CD8-positive, alpha-beta memory T cell (primary cell): Measurements from ENCODE around the gene ZFYVE27. TPM values are rescaled to one million over a fixed set of nuclear protein-coding genes. Genes with fewer than 3 reads are reported as not detected.

Experiments used
- CTCF ChIA-PET: fragments of 350-600 bp; sonication (Branson Sonifier 250); formaldehyde crosslinking; loops from one replicate; lab custom pipeline; 2021; ENCODE audit warnings: antibody characterized with exemption; lab: Charles Lee
- POLR2A ChIA-PET: fragments of 350-600 bp; sonication (Branson Sonifier 250); formaldehyde crosslinking; loops from one replicate; lab custom pipeline; 2021; ENCODE audit warnings: antibody characterized with exemption; lab: Charles Lee
- DNase-seq, 5 donors: peaks; one replicate each; pipeline versions ENCODE4 v3.0.0 to v3.0.0-alpha.2; 2020 to 2022; ENCODE audit warnings: mixed read lengths in 1 of 5
- H3K27ac ChIP-seq: one replicate; pipeline ENCODE4 v1.7.0; 2013; ENCODE audit warnings: low read depth, mild to moderate bottlenecking, low read length, moderate library complexity
- H3K27me3 ChIP-seq: 2 replicates; pipeline ENCODE4 v1.7.0; 2013; ENCODE audit warnings: low read length, mild to moderate bottlenecking; ENCODE audit not compliant: insufficient read depth, poor library complexity, severe bottlenecking
- H3K36me3 ChIP-seq: 2 replicates; pipeline ENCODE4 v1.7.0; 2013; ENCODE audit warnings: mild to moderate bottlenecking, low read length, moderate library complexity; ENCODE audit not compliant: insufficient read depth
- H3K4me1 ChIP-seq: 2 replicates; pipeline ENCODE4 v1.7.0; 2013; ENCODE audit warnings: mild to moderate bottlenecking, low read length, moderate library complexity; ENCODE audit not compliant: insufficient read depth
- H3K4me3 ChIP-seq: 2 replicates; pipeline ENCODE4 v1.7.0; 2013; ENCODE audit warnings: mild to moderate bottlenecking, low read length
- H3K9me3 ChIP-seq: 2 replicates; pipeline ENCODE4 v1.7.0; 2013; ENCODE audit warnings: mild to moderate bottlenecking, low read length
- H3K27ac Mint-ChIP-seq, 8 donors: one replicate each; pipeline ENCODE4 v1.8.0; 2020 to 2021; ENCODE audit warnings: mixed read lengths in 8 of 8, mild to moderate bottlenecking in 6 of 8, inconsistent platforms in 3 of 8, moderate library complexity in 3 of 8
- H3K27me3 Mint-ChIP-seq, 2 donors: one replicate each; pipeline ENCODE4 v1.8.0; 2020 to 2021; ENCODE audit warnings: mixed read lengths in 2 of 2, mild to moderate bottlenecking in 1 of 2, moderate library complexity in 1 of 2
- H3K36me3 Mint-ChIP-seq, 3 donors: one replicate each; pipeline ENCODE4 v1.8.0; 2020 to 2021; ENCODE audit warnings: mixed read lengths in 3 of 3, inconsistent platforms in 1 of 3, mild to moderate bottlenecking in 1 of 3
- H3K4me1 Mint-ChIP-seq, 3 donors: one replicate each; pipeline ENCODE4 v1.8.0; 2020 to 2021; ENCODE audit warnings: mixed read lengths in 3 of 3, inconsistent platforms in 1 of 3, mild to moderate bottlenecking in 1 of 3
- H3K4me3 Mint-ChIP-seq, 7 donors: one replicate each; pipeline ENCODE4 v1.8.0; 2020 to 2021; ENCODE audit warnings: mixed read lengths in 7 of 7, mild to moderate bottlenecking in 6 of 7, moderate library complexity in 4 of 7, inconsistent platforms in 2 of 7
- H3K9me3 Mint-ChIP-seq, 5 donors: one replicate each; pipeline ENCODE4 v1.8.0; 2020 to 2022; ENCODE audit warnings: mixed read lengths in 5 of 5, mild to moderate bottlenecking in 3 of 5, moderate library complexity in 2 of 5, inconsistent platforms in 1 of 5
- polyA plus RNA-seq: library from polyadenylated mRNA; unstranded; fragments of 300-500 nt; fragmentation: Illumina TruSeq; gene quantifications from one replicate; pipeline ENCODE4 v1.2.3, GENCODE V29; 2021
- total RNA-seq, 2 experiments: library from RNA; stranded (reverse); gene quantifications; one replicate each; pipeline ENCODE4 v1.2.3, GENCODE V29; 2021

Gene ZFYVE27
- total and polyA plus RNA-seq, 3 experiments from 2014 or later: 27.4 to 31.4 (median 28.6) TPM

DNA sequence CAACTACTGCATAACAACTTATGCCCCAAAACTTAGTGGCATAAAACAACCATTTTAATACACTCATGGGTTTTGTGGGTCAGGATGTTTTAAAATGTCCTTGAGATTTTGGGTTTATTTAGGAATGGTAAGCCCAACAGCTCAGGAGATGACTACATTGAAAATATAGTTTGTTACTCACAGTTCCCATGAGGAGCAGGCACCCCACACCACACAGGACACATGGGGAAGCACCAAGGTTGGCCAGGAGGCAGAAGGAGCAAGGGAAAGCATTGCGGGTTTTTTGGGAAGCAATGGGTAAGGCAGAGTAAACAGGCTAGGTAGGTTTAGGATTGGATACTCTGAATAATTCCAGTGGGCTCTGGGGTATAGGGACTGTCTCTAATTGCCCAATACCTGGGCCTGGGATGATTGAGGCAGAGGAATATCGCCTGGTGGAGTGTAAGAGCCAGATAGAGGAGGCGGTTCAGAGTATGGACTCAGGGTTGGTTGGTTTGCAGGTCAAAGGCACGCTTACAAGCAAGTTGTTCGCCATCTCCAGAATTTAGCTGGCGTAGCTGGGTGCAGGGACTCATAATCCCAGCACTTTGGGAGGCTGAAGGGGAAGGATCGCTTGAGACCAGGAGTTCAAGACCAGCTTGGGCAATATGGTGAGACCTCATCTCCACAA is 33.4 kb upstream of the ZFYVE27 start:
- no peaks in the 10 kb centered on the region for H3K36me3 Mint-ChIP-seq
- H3K4me1 Mint-ChIP-seq: no peaks in the 10 kb centered on the region
- H3K27ac Mint-ChIP-seq: no peak overlapping the region
- no peak overlapping the region for H3K4me3 ChIP-seq
- no peak overlapping the region for H3K27ac ChIP-seq
- H3K27me3 ChIP-seq: peaks cover 3% of the 10 kb centered on the region
- no peak for DNase-seq
- H3K4me3 Mint-ChIP-seq: no peak overlapping the region
- H3K9me3 ChIP-seq: no peaks in the 10 kb centered on the region
- no peaks in the 10 kb centered on the region for H3K36me3 ChIP-seq
- H3K27me3 Mint-ChIP-seq: peaks cover 16 to 27% of the 10 kb centered on the region in 2 donors
- H3K9me3 Mint-ChIP-seq: peaks cover 0 to 2% (median 0%) of the 10 kb centered on the region in 5 donors
- ChIA-PET POLR2A (interaction anchor here (1.1 kb wide), 1 partner anchor 10 kb away, joined by 3 read pairs; the partner anchor contains the start of gene MARVELD1), CTCF (interaction anchor here (0.7 to 14.6 kb wide), 6 partner anchors 12 to 93 kb away, joined by 3 to 199 read pairs (median 7); partner anchors contain the start of genes AVPI1 and ZFYVE27)
- H3K4me1 ChIP-seq: no peaks in the 10 kb centered on the region

- Histone ChIP-seq H3K4me3 (no peak overlapping the region), H3K4me1 (no peaks in the 10 kb centered on the region), H3K27me3 (peaks cover 5% of the 10 kb centered on the region), H3K27ac (no peak overlapping the region), H3K9me3 (no peaks in the 10 kb centered on the region), H3K36me3 (no peaks in the 10 kb centered on the region)
- peaks cover 20 to 34% of the 10 kb centered on the region in 2 donors for H3K27me3 Mint-ChIP-seq
- CTCF ChIA-PET: interaction anchor here (1.3 to 14.6 kb wide), 4 partner anchors 10 to 28 kb away, joined by 4 to 199 read pairs (median 8); partner anchors contain the start of genes AVPI1, MARVELD1 and ZFYVE27
- POLR2A ChIA-PET: interaction anchor here (0.6 kb wide), 1 partner anchor 45 kb away, joined by 4 read pairs; no protein-coding TSS in a partner anchor
- H3K4me3 Mint-ChIP-seq: no peak overlapping the region
- no peak for DNase-seq
- H3K36me3 Mint-ChIP-seq: no peaks in the 10 kb centered on the region
- no peak overlapping the region for H3K27ac Mint-ChIP-seq
- H3K4me1 Mint-ChIP-seq: no peaks in the 10 kb centered on the region
- peaks cover 0 to 2% (median 0%) of the 10 kb centered on the region in 5 donors for H3K9me3 Mint-ChIP-seq
Observed at GRCh38 chr10:97704341-97704740, 32.6 kb upstream of the ZFYVE27 start.

DNA sequence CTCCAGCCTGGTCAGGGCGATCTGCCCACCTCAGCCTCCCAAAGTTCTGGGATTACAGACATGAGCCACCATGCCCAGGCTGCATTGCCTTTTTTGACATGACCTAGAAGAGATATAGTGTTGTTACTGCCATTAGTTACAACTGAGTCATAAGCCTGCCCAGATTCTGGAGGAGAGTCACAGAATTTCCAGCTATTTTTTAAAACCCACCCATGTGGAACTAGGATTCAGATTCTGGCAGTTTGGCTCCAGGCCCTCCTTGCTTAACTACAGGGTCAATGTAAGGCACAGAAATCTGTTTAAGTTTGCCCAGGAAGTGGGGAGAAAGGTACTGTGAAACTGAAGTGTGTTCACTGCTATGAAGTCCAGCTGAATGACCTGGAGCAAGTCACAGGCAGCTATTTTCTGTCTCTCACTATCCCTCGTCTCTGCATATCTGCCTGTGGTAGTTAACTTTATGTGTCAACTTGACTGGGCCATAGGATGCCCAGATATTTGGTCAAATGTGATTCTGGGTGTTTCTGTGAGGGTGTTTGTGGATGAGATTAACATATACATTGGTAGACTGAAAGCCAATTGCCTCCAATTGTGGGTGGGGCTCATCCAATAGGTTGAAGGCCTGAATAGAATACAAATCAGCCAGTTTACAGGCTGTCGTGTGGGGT is 31.8 kb upstream of the ZFYVE27 start:
- no peak for DNase-seq
- Mint-ChIP-seq H3K36me3 (no peaks in the 10 kb centered on the region), H3K27me3 (peaks cover 26 to 39% of the 10 kb centered on the region in 2 donors), H3K4me1 (no peaks in the 10 kb centered on the region), H3K9me3 (peaks cover 0 to 2% (median 0%) of the 10 kb centered on the region in 5 donors), H3K27ac (no peak overlapping the region), H3K4me3 (no peak overlapping the region)
- no peaks in the 10 kb centered on the region for H3K9me3 ChIP-seq
- no peak overlapping the region for H3K27ac ChIP-seq
- no peaks in the 10 kb centered on the region for H3K4me1 ChIP-seq
- no peak overlapping the region for H3K4me3 ChIP-seq
- no peaks in the 10 kb centered on the region for H3K36me3 ChIP-seq
- POLR2A ChIA-PET: interaction anchor here (0.6 kb wide), 1 partner anchor 36 kb away, joined by 3 read pairs; no protein-coding TSS in a partner anchor
- CTCF ChIA-PET: interaction anchor here (1.3 to 14.6 kb wide), 3 partner anchors 9 to 27 kb away, joined by 6 to 199 read pairs (median 9); partner anchors contain the start of genes AVPI1, MARVELD1 and ZFYVE27
- H3K27me3 ChIP-seq: peaks cover 5% of the 10 kb centered on the region

DNA sequence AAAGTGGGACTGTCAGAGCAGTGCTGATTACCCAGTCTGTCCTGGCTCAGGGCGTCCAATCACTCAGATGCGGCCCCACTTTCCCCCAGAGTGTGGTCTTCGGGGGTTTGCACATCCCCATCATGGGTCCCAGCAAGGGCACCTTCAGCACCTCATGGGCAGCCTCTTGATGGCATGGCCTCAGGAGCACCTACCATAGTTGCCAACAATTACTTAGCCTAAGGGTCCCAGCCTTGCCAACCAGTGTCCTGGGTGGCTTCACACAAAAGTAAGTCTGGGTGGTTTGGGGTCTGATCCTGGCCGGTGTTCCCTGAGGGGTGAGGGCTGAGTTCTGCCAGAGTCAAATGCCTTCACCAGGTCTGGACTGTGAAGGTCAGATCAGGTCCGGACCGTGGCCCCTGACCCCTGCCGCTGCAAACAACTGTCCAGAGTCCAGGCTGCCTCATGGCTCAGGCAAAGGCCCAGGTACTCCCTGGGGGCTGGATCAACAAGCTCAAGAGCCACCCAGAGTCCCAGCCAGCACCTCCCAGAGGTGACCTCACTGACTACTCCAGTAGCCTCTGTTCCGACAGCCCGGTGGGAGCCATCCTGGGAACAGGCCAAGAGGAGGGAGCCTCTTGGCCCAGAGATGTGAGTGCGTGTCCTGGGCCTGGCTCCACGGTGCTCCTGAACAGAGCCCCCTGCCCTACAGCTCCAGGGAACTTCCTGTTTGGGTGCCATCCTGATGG is 29.6 kb upstream of the ZFYVE27 start:
- ChIA-PET POLR2A (no interaction called here), CTCF (interaction anchor here (1.9 to 14.6 kb wide), 3 partner anchors 10 to 25 kb away, joined by 7 to 199 read pairs (median 16); partner anchors contain the start of genes AVPI1 and ZFYVE27)
- Histone ChIP-seq H3K4me3 (no peak overlapping the region), H3K36me3 (no peaks in the 10 kb centered on the region), H3K27ac (no peak overlapping the region), H3K27me3 (peaks cover 5% of the 10 kb centered on the region), H3K4me1 (no peaks in the 10 kb centered on the region), H3K9me3 (no peaks in the 10 kb centered on the region)
- no peak overlapping the region for H3K4me3 Mint-ChIP-seq
- peaks cover 33 to 42% of the 10 kb centered on the region in 2 donors for H3K27me3 Mint-ChIP-seq
- peaks cover 0 to 2% (median 0%) of the 10 kb centered on the region in 5 donors for H3K9me3 Mint-ChIP-seq
- peaks cover 0 to 4% (median 0%) of the 10 kb centered on the region in 3 donors for H3K4me1 Mint-ChIP-seq
- DNase-seq: no peak
- no peaks in the 10 kb centered on the region for H3K36me3 Mint-ChIP-seq
- H3K27ac Mint-ChIP-seq: no peak overlapping the region

DNA sequence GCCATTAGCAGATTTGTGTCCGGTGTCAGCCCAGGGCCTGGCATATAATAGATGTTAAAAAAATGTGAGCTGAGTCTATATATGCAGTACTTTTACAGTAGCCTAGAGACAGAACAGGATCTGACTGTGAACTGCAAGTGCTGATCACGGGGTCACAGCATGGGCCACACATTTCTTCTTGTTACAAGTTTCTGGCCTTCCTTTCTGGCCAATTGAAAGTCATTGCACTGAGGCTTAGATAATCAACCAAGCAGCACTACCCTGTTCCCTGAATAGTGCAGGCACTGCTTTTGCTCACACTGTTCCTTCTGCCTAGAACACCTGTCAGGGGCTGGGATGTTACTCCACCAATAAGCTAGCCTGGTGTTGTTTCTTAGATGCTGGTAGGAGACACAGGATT is 28.8 kb upstream of the ZFYVE27 start:
- H3K9me3 Mint-ChIP-seq: peaks cover 0 to 2% (median 0%) of the 10 kb centered on the region in 5 donors
- Histone ChIP-seq H3K27ac (no peak overlapping the region), H3K4me1 (no peaks in the 10 kb centered on the region), H3K9me3 (no peaks in the 10 kb centered on the region), H3K36me3 (no peaks in the 10 kb centered on the region), H3K4me3 (no peak overlapping the region), H3K27me3 (peaks cover 5% of the 10 kb centered on the region)
- POLR2A ChIA-PET: no interaction called here
- peaks cover 4 to 10% (median 5%) of the 10 kb centered on the region in 3 donors for H3K4me1 Mint-ChIP-seq
- H3K27ac Mint-ChIP-seq: no peak overlapping the region
- no peaks in the 10 kb centered on the region for H3K36me3 Mint-ChIP-seq
- H3K27me3 Mint-ChIP-seq: peaks cover 35 to 42% of the 10 kb centered on the region in 2 donors
- H3K4me3 Mint-ChIP-seq: no peak overlapping the region
- no peak for DNase-seq
- CTCF ChIA-PET: interaction anchor here (1.9 to 14.6 kb wide), 4 partner anchors 9 to 30 kb away, joined by 5 to 199 read pairs (median 12); partner anchors contain the start of genes AVPI1 and ZFYVE27

DNA sequence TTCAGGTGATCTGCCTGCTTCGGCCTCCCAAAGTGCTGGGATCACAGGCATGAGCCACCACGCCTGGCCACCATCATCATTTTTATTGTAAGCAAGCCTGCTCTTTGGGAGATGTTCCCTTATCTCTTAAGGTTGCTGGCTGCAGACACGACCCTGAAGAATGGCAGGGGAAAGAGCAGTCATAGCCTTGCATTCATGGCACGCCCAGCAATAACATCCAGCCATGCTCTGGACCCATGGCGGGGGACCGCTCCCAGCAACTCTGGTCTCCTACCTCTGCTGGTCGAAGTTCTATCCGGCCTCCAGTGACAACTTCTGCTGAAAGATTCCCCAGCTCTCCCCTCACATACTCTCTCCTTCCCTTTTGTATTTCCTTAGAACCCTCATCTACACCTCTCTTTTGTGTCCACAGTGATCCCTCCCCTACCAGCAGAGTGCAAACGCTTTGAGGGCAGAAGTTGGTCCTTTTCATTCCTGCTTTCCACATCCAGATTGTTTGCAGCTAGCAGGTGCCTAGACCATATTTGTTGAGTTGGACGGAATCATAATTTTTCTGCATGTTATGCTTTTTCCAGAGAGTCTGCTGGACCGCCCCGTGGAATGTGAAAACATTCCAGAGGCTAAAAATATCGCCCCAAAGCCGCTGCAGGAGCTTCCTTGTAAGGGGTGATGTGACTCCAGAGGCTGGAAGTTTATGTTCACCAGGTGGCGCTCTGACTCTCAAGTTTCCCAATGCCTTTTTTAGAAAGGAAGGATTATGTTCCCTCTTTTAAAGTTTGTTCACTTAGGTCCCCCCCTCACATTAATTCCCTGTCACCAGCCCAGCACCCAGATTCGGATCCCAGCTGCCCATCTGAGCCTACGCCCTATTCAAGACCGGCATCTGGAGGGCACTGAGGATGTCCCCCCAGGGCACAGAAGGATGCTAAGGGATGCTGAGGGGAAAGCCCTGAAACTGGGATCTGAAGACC is 27.7 kb upstream of the ZFYVE27 start:
- Histone ChIP-seq H3K27me3 (peaks cover 5% of the 10 kb centered on the region), H3K36me3 (no peaks in the 10 kb centered on the region), H3K9me3 (no peaks in the 10 kb centered on the region), H3K4me3 (no peak overlapping the region), H3K4me1 (no peaks in the 10 kb centered on the region), H3K27ac (no peak overlapping the region)
- CTCF ChIA-PET: interaction anchor here (0.7 to 14.6 kb wide), 14 partner anchors 8 to 717 kb away, joined by 3 to 199 read pairs (median 4); partner anchors contain the start of genes AVPI1 and ZFYVE27
- H3K4me1 Mint-ChIP-seq: peaks cover 6 to 14% (median 9%) of the 10 kb centered on the region in 3 donors
- POLR2A ChIA-PET: interaction anchor here (0.7 kb wide), 1 partner anchor 611 kb away, joined by 3 read pairs; no protein-coding TSS in a partner anchor
- H3K27me3 Mint-ChIP-seq: peaks cover 32 to 35% of the 10 kb centered on the region in 2 donors
- peak in 4 of 5 donors; percentile 15 to 52 (median 17) for DNase-seq
- H3K27ac Mint-ChIP-seq: peak overlapping the region in 1 of 8 donors; percentile 10
- peak overlapping the region in 1 of 7 donors; percentile 70 for H3K4me3 Mint-ChIP-seq
- no peaks in the 10 kb centered on the region for H3K9me3 Mint-ChIP-seq
- H3K36me3 Mint-ChIP-seq: peaks cover 0 to 3% (median 0%) of the 10 kb centered on the region in 3 donors
